Testis (tissue), 2 donors: ENCODE measurements around the gene PRDM10.

Experiments
- POLR2A ChIP-seq: fragments of 450-650 bp; IDR thresholded peaks from one replicate; pipeline ENCODE4 v1.6.1; 2017; ENCODE audit warnings: antibody characterized with exemption, mild to moderate bottlenecking, moderate library complexity
- TF ChIP-seq, protein P1 (sequence below), 3 experiments: fragments of 450-650 bp in 2 of 3; fragments of 200-600 bp in 1 of 3; sonication (generic) in 1 of 3; IDR thresholded peaks; one replicate each; pipeline ENCODE4 v1.5.1; 2016 to 2019; ENCODE audit warnings: antibody characterized with exemption in 3 of 3, mild to moderate bottlenecking in 2 of 3, moderate library complexity in 1 of 3

DNA sequence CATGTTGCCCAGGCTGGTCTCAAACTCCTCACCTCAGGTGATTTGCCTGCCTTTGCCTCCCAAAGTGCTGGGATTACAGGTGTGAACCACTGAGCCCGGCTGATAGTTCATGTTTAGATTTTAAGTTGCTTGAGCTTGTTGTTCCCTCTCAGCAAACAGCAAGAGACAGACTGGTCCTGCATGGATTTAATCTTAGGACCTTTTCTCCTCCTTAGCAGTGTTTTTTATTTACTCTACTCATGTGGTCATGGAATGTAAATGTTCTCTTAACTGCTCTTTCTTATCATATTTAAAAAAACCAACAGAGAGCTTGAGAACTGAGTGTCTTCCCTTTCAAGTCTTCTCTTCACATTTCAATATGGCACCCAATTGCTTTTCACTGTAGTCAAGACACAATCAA, 22.7 kb upstream of the PRDM10 start:
- TF ChIP-seq, protein P1, sequence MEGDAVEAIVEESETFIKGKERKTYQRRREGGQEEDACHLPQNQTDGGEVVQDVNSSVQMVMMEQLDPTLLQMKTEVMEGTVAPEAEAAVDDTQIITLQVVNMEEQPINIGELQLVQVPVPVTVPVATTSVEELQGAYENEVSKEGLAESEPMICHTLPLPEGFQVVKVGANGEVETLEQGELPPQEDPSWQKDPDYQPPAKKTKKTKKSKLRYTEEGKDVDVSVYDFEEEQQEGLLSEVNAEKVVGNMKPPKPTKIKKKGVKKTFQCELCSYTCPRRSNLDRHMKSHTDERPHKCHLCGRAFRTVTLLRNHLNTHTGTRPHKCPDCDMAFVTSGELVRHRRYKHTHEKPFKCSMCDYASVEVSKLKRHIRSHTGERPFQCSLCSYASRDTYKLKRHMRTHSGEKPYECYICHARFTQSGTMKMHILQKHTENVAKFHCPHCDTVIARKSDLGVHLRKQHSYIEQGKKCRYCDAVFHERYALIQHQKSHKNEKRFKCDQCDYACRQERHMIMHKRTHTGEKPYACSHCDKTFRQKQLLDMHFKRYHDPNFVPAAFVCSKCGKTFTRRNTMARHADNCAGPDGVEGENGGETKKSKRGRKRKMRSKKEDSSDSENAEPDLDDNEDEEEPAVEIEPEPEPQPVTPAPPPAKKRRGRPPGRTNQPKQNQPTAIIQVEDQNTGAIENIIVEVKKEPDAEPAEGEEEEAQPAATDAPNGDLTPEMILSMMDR (IDR thresholded peaks at IDR 0.05), result no peak
- TF ChIP-seq POLR2A, result no peak
